Esophagus squamous epithelium (tissue), 4 donors: ENCODE measurements around the gene PHRF1.

Source experiments
- POLR2A ChIP-seq, 4 donors: fragments of 450-650 bp; IDR thresholded peaks; one replicate each; pipeline ENCODE4 v1.6.1; 2017; ENCODE audit warnings: antibody characterized with exemption in 4 of 4, mild to moderate bottlenecking in 4 of 4, moderate library complexity in 3 of 4
- TF ChIP-seq, protein P1 (sequence below), 6 experiments: fragments of 450-650 bp in 4 of 6; fragments of 200-600 bp in 2 of 6; sonication (generic) in 2 of 6; IDR thresholded peaks; one replicate each; pipeline ENCODE4 v1.5.1; 2016 to 2019; ENCODE audit warnings: antibody characterized with exemption in 6 of 6, mild to moderate bottlenecking in 4 of 6, moderate library complexity in 4 of 6

DNA sequence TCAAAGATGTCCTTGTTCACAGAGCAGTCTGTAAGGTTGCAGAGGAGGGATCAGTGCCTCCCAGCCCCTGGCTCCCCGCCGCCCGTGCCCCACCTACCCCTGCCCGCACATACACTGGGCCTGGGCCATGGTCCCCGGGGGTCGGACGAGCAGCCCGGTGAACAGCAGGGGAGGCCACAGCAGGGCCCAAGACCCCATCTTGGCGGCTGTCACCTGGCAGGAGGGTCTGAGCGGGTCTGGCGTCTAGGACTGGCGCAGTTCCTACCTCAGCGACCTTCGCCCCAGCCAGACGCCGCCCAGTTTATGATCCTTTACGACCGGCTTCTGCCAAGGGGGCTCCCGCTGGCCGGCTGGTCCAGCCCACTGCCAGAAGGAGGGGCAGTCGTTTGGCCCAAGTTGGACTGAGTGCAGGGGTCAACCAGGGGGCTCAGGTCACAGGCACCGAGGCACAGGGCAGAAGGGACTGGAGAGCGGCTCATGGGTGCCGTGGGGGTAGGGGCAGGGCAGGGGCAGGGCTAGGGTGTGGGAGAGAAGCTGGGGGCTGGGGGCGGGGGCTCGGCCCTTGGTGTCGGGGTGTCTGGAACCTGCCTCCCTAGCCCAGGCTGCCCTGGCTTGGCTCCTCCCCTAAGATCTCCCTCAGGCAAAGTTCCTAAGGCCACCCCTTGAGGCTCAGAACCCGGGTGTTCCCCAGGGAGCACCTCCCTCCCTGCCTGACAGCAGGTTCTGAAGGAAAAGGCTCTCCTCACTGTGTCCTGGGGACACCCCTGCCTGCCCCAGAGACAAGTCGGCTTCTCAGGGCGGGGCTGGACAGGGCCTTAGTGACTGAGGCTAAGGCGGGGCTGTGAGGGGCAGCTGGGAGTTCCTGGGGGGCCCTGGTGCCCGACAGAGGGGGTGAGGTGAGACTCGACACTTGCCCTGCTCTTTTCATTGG, 48.7 kb downstream of the PHRF1 start, which contains the start of gene CDHR5:
- TF ChIP-seq, protein P1, sequence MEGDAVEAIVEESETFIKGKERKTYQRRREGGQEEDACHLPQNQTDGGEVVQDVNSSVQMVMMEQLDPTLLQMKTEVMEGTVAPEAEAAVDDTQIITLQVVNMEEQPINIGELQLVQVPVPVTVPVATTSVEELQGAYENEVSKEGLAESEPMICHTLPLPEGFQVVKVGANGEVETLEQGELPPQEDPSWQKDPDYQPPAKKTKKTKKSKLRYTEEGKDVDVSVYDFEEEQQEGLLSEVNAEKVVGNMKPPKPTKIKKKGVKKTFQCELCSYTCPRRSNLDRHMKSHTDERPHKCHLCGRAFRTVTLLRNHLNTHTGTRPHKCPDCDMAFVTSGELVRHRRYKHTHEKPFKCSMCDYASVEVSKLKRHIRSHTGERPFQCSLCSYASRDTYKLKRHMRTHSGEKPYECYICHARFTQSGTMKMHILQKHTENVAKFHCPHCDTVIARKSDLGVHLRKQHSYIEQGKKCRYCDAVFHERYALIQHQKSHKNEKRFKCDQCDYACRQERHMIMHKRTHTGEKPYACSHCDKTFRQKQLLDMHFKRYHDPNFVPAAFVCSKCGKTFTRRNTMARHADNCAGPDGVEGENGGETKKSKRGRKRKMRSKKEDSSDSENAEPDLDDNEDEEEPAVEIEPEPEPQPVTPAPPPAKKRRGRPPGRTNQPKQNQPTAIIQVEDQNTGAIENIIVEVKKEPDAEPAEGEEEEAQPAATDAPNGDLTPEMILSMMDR (IDR thresholded peaks at IDR 0.05): no peak
- TF ChIP-seq POLR2A (IDR thresholded peaks at IDR 0.05): no peak
